ENCODE measurements around the gene CD180.

DNA sequence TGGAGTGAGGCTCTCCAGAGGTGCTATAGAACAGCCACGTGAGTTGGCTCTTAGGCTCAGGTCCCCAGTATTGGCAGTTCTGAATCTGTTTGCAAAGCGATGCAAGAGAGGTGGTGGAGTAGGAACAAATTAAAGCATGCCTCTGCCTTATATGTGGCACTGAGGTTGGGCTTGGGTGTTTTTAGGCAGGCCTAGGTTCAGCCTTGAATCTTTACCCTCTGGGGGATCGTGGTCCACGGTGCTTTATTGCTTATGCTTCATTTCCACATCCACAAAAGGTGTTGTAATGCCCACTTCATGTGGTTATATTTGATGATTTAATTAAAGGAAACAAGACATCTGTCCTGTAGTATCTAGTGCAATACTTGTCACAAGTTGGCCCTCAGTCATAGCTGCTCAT is 56.2 kb downstream of the CD180 start:
- TF ChIP-seq CTCF (IDR thresholded peaks at IDR 0.05): no peak
- no peak for TF ChIP-seq POLR2A (IDR thresholded peaks at IDR 0.05)

All from right lobe of liver (tissue), 4 donors.